T-cell (primary cell): ENCODE data around the gene GMPR. TPM values are rescaled to one million over a fixed set of nuclear protein-coding genes. Genes with fewer than 3 reads are reported as not detected.

Experiments
- ATAC-seq, 4 experiments: fragments of 200-7000 bp in 3 of 4; fragments of 150-1000 bp in 1 of 4; cut with Tn5 transposase; replicated peaks in 1 of 4; 1 replicate in 3 of 4; 2 replicates in 1 of 4; pipeline ENCODE4 v1.10.0; 2021; ENCODE audit warnings: moderate library complexity in 3 of 4, mild to moderate bottlenecking in 2 of 4, moderate number of reproducible peaks in 1 of 4
- CTCF ChIA-PET, 2 donors: fragments of 300-600 bp; sonication (Branson Sonifier 250); formaldehyde crosslinking; loops; one replicate each; lab custom pipeline; 2022; ENCODE audit warnings: antibody characterized with exemption in 2 of 2; lab: Charles Lee
- POLR2A ChIA-PET, 2 donors: fragments of 300-600 bp; sonication (Branson Sonifier 250); formaldehyde crosslinking; loops; one replicate each; lab custom pipeline; 2022; ENCODE audit warnings: antibody characterized with exemption in 2 of 2; lab: Charles Lee
- DNase-seq, 35 experiments: peaks; one replicate each; pipeline versions ENCODE4 v3.0.0 to v3.0.0-alpha.2; 2013 to 2023
- H3K27ac ChIP-seq: one replicate; pipeline ENCODE4 v1.5.1; 2013; ENCODE audit warnings: low read length
- H3K27me3 ChIP-seq, 2 experiments: replicated peaks in 1 of 2; 1 replicate in 1 of 2; 2 replicates in 1 of 2; pipeline versions ENCODE4 v1.6.1 to v1.7.0; 2013; ENCODE audit warnings: low read length in 1 of 2, mixed read lengths in 1 of 2; ENCODE audit not compliant: control insufficient read depth in 2 of 2, insufficient read depth in 2 of 2; ENCODE audit errors: extremely low read depth in 1 of 2
- H3K36me3 ChIP-seq, 2 donors: 1 replicate in 1 of 2; 2 replicates in 1 of 2; pipeline versions ENCODE4 v1.6.1 to v1.7.0; 2013; ENCODE audit warnings: low read length in 1 of 2; ENCODE audit not compliant: control insufficient read depth in 2 of 2, insufficient read depth in 1 of 2; ENCODE audit errors: extremely low read depth in 1 of 2
- H3K4me1 ChIP-seq, 2 experiments: 1 replicate in 1 of 2; 2 replicates in 1 of 2; pipeline versions ENCODE4 v1.6.1 to v1.7.0; 2013; ENCODE audit warnings: low read length in 2 of 2, mixed read lengths in 1 of 2; ENCODE audit not compliant: insufficient read depth in 2 of 2, control insufficient read depth in 1 of 2; ENCODE audit errors: extremely low read depth in 1 of 2
- H3K4me3 ChIP-seq, 2 donors: 1 replicate in 1 of 2; 2 replicates in 1 of 2; pipeline versions ENCODE4 v1.5.1 to v1.7.0; 2013; ENCODE audit warnings: mild to moderate bottlenecking in 2 of 2, low read length in 1 of 2, moderate library complexity in 1 of 2; ENCODE audit not compliant: control insufficient read depth in 1 of 2; ENCODE audit errors: extremely low read depth in 1 of 2
- H3K9me3 ChIP-seq: 2 replicates; pipeline ENCODE4 v1.7.0; 2013
- H3K27ac Mint-ChIP-seq, 2 donors: one replicate each; pipeline ENCODE4 v1.8.0; 2020 to 2021; ENCODE audit warnings: mild to moderate bottlenecking in 2 of 2, mixed read lengths in 2 of 2
- H3K27me3 Mint-ChIP-seq, 2 donors: one replicate each; pipeline ENCODE4 v1.8.0; 2021 to 2022; ENCODE audit warnings: mixed read lengths in 2 of 2
- H3K36me3 Mint-ChIP-seq: one replicate; pipeline ENCODE4 v1.8.0; 2021; ENCODE audit warnings: mixed read lengths
- H3K4me1 Mint-ChIP-seq, 3 donors: one replicate each; pipeline ENCODE4 v1.8.0; 2020 to 2022; ENCODE audit warnings: mixed read lengths in 3 of 3, mild to moderate bottlenecking in 1 of 3
- H3K4me3 Mint-ChIP-seq, 3 donors: one replicate each; pipeline ENCODE4 v1.8.0; 2020 to 2022; ENCODE audit warnings: mild to moderate bottlenecking in 3 of 3, mixed read lengths in 3 of 3, moderate library complexity in 3 of 3
- H3K9me3 Mint-ChIP-seq, 3 donors: one replicate each; pipeline ENCODE4 v1.8.0; 2020 to 2022; ENCODE audit warnings: mixed read lengths in 3 of 3
- WGBS: methylation state at CpG from one replicate; pipeline ENCODE4 v1.1.5; 2013; ENCODE audit warnings: missing lambda C conversion rate; ENCODE audit not compliant: insufficient coverage; 5-methylcytosine and 5-hydroxymethylcytosine counted together
- total RNA-seq, 35 experiments: library from RNA in 6 of 35; stranded (reverse) in 6 of 35; fragments of 120-200 nt in 1 of 35; gene quantifications; one replicate each; pipeline versions ENCODE4 v1.2.1 to v1.2.4 and lab custom pipeline; 2013 to 2026

The GMPR gene
- total RNA-seq, 5 donors from 2014 or later (not counting 1 experiment from before 2014, with no cell fraction given), result 0.26 to 1.4 (median 0.68) TPM

GRCh38 chr6:16227605-16228004, 10.8 kb upstream of the GMPR start:
- ChIA-PET POLR2A (no interaction called here), CTCF (no interaction called here)
- Mint-ChIP-seq H3K27me3 (peaks cover 7 to 14% of the 10 kb centered on the region in 2 donors), H3K4me3 (no peak overlapping the region), H3K27ac (no peak overlapping the region), H3K9me3 (no peaks in the 10 kb centered on the region), H3K36me3 (no peaks in the 10 kb centered on the region), H3K4me1 (no peaks in the 10 kb centered on the region)
- Histone ChIP-seq H3K27me3 (peaks cover 0 to 23% of the 10 kb centered on the region in 2 experiments), H3K27ac (no peak overlapping the region), H3K4me1 (no peaks in the 10 kb centered on the region), H3K9me3 (no peaks in the 10 kb centered on the region), H3K36me3 (no peaks in the 10 kb centered on the region), H3K4me3 (no peak overlapping the region)
- no peak for ATAC-seq
- WGBS, result 86% methylated on average over 5 of the region's 7 CpGs
- no peak for DNase-seq

- no peak for ATAC-seq
- Histone ChIP-seq H3K27ac (no peak overlapping the region), H3K9me3 (no peaks in the 10 kb centered on the region), H3K4me1 (no peaks in the 10 kb centered on the region), H3K36me3 (no peaks in the 10 kb centered on the region), H3K27me3 (peaks cover 0 to 21% of the 10 kb centered on the region in 2 experiments), H3K4me3 (no peak overlapping the region)
- Mint-ChIP-seq H3K4me3 (no peak overlapping the region), H3K36me3 (no peaks in the 10 kb centered on the region), H3K27ac (no peak overlapping the region), H3K9me3 (no peaks in the 10 kb centered on the region), H3K27me3 (peaks cover 3 to 15% of the 10 kb centered on the region in 2 donors), H3K4me1 (no peaks in the 10 kb centered on the region)
- WGBS, result 100% methylated on average over 3 of the region's 5 CpGs
- CTCF ChIA-PET, result no interaction called here
- DNase-seq, result no peak
- POLR2A ChIA-PET, result no interaction called here
These were observed 10.3 kb upstream of the GMPR start for GRCh38 chr6:16228043-16228442.

GRCh38 chr6:16228709-16229665, 9.4 kb upstream of the GMPR start:
- Histone ChIP-seq H3K4me1 (no peaks in the 10 kb centered on the region), H3K9me3 (no peaks in the 10 kb centered on the region), H3K27ac (no peak overlapping the region), H3K4me3 (no peak overlapping the region), H3K36me3 (no peaks in the 10 kb centered on the region), H3K27me3 (peaks cover 0 to 21% of the 10 kb centered on the region in 2 experiments)
- 79% methylated on average over 18 of the region's 20 CpGs for WGBS
- Mint-ChIP-seq H3K4me3 (no peak overlapping the region), H3K9me3 (no peaks in the 10 kb centered on the region), H3K36me3 (no peaks in the 10 kb centered on the region), H3K27ac (no peak overlapping the region), H3K4me1 (no peaks in the 10 kb centered on the region), H3K27me3 (peaks cover 0 to 19% of the 10 kb centered on the region in 2 donors)
- DNase-seq, result no peak
- no peak for ATAC-seq
- ChIA-PET CTCF (no interaction called here), POLR2A (no interaction called here)

GRCh38 chr6:16229700-16230099, 8.7 kb upstream of the GMPR start:
- H3K4me3 Mint-ChIP-seq, result no peak overlapping the region

GRCh38 chr6:16230953-16231352, 7.4 kb upstream of the GMPR start:
- H3K27ac ChIP-seq, result no peak overlapping the region
- H3K4me1 Mint-ChIP-seq, result no peaks in the 10 kb centered on the region
- no peaks in the 10 kb centered on the region for H3K4me1 ChIP-seq
- H3K9me3 Mint-ChIP-seq, result no peaks in the 10 kb centered on the region
- DNase-seq (no peak), ATAC-seq (no peak)
- CTCF ChIA-PET, result interaction anchor here in 1 of 2 donors (0.6 kb wide), 1 partner anchor 18 kb away, joined by 4 read pairs; no protein-coding TSS in a partner anchor
- no peaks in the 10 kb centered on the region for H3K9me3 ChIP-seq
- 31% methylated on average over 9 of the region's 9 CpGs for WGBS
- no peak overlapping the region for H3K27ac Mint-ChIP-seq
- no peaks in the 10 kb centered on the region for H3K36me3 ChIP-seq
- peaks cover 7 to 27% of the 10 kb centered on the region in 2 donors for H3K27me3 Mint-ChIP-seq
- peaks cover 0 to 23% of the 10 kb centered on the region in 2 experiments for H3K27me3 ChIP-seq
- no peak overlapping the region for H3K4me3 ChIP-seq
- no peaks in the 10 kb centered on the region for H3K36me3 Mint-ChIP-seq
- POLR2A ChIA-PET, result no interaction called here
- H3K4me3 Mint-ChIP-seq, result no peak overlapping the region

More at GRCh38 chr6:16229700-16230099, 8.7 kb upstream of the GMPR start:
- Mint-ChIP-seq H3K27me3 (peaks cover 0 to 22% of the 10 kb centered on the region in 2 donors), H3K4me1 (no peaks in the 10 kb centered on the region), H3K9me3 (no peaks in the 10 kb centered on the region), H3K27ac (no peak overlapping the region), H3K36me3 (no peaks in the 10 kb centered on the region)
- ChIA-PET POLR2A (no interaction called here), CTCF (no interaction called here)
- H3K4me1 ChIP-seq, result no peaks in the 10 kb centered on the region
- DNase-seq, result no peak
- 86% methylated on average over 5 of the region's 6 CpGs for WGBS
- ATAC-seq, result no peak
- no peak overlapping the region for H3K27ac ChIP-seq
- H3K36me3 ChIP-seq, result no peaks in the 10 kb centered on the region
- peaks cover 0 to 23% of the 10 kb centered on the region in 2 experiments for H3K27me3 ChIP-seq
- no peaks in the 10 kb centered on the region for H3K9me3 ChIP-seq
- no peak overlapping the region for H3K4me3 ChIP-seq

- Histone ChIP-seq H3K36me3 (no peaks in the 10 kb centered on the region), H3K27ac (no peak overlapping the region), H3K4me1 (no peaks in the 10 kb centered on the region), H3K4me3 (no peak overlapping the region), H3K9me3 (no peaks in the 10 kb centered on the region), H3K27me3 (peaks cover 0 to 23% of the 10 kb centered on the region in 2 experiments)
- no CpG with 5 or more reads among the region's 5 CpGs for WGBS
- Mint-ChIP-seq H3K4me3 (no peak overlapping the region), H3K9me3 (no peaks in the 10 kb centered on the region), H3K27ac (no peak overlapping the region), H3K36me3 (no peaks in the 10 kb centered on the region), H3K27me3 (peaks cover 15 to 28% of the 10 kb centered on the region in 2 donors), H3K4me1 (peaks cover 0 to 10% (median 5%) of the 10 kb centered on the region in 3 donors)
- POLR2A ChIA-PET, result no interaction called here
- CTCF ChIA-PET, result interaction anchor here in 1 of 2 donors (0.6 kb wide), 1 partner anchor 569 kb away, joined by 3 read pairs; the partner anchor contains the start of gene DTNBP1
- ATAC-seq, result no peak
- no peak for DNase-seq
These were observed 6.3 kb upstream of the GMPR start for GRCh38 chr6:16232086-16232485.
